BE2C (cell line): Measurements from ENCODE around the gene FNTB. TPM values are rescaled to one million over a fixed set of nuclear protein-coding genes. Genes with fewer than 3 reads are reported as not detected.

Experiments used
- DNase-seq: peaks from one replicate; pipeline ENCODE4 v3.0.0-alpha.2; 2020
- H3K27me3 ChIP-seq: fragments of 250-450 bp; sonication (Bioruptor Pico); 2 replicates; pipeline ENCODE4 v1.5.1; 2020; ENCODE audit warnings: mild to moderate bottlenecking
- H3K36me3 ChIP-seq: fragments of 250-450 bp; sonication (Bioruptor Pico); 2 replicates; pipeline ENCODE4 v1.5.1; 2020; ENCODE audit warnings: mild to moderate bottlenecking
- H3K4me1 ChIP-seq: fragments of 250-450 bp; sonication (Bioruptor Pico); 2 replicates; pipeline ENCODE4 v1.5.1; 2020
- H3K4me3 ChIP-seq: 2 replicates; pipeline ENCODE4 v1.5.1; 2011; ENCODE audit warnings: low read depth, low read length
- H3K9me3 ChIP-seq: fragments of 250-450 bp; sonication (Bioruptor Pico); 2 replicates; pipeline ENCODE4 v1.5.1; 2020
- CTCF ChIP-seq: IDR thresholded peaks from 2 replicates; pipeline ENCODE4 v1.5.1; 2012; ENCODE audit warnings: mild to moderate bottlenecking, low read depth, low read length
- polyA plus RNA-seq: library from polyadenylated mRNA; unstranded; fragments of >200 nt; gene quantifications from one replicate; pipeline ENCODE4 v1.2.1, GENCODE V29; 2012; ENCODE audit warnings: low read depth, missing spikeins; ENCODE audit not compliant: insufficient read length, insufficient read depth

Gene FNTB
- polyA plus RNA-seq, result 13.9 TPM

GRCh38 chr14:64986648-64987437, at the start of gene FNTB:
FNTB (plus strand) TSS chr14:64986895; CDS start chr14:64986954, 59 bp downstream.
- Histone ChIP-seq H3K4me3 (peak within 1 kb of the TSS; percentile 91), H3K36me3 (no peaks in the 10 kb centered on the region), H3K9me3 (no peaks in the 10 kb centered on the region), H3K4me1 (no peaks in the 10 kb centered on the region), H3K27me3 (no peaks in the 10 kb centered on the region)
- peak; percentile 96 for DNase-seq
- TF ChIP-seq CTCF, result peak; percentile 87

GRCh38 chr14:64937171-64937820, 49.4 kb upstream of the FNTB start:
- no peak overlapping the region for H3K4me3 ChIP-seq
- DNase-seq, result no peak
- peaks cover 11% of the 10 kb centered on the region for H3K36me3 ChIP-seq
- H3K4me1 ChIP-seq, result no peaks in the 10 kb centered on the region
- TF ChIP-seq CTCF, result no peak
- no peaks in the 10 kb centered on the region for H3K27me3 ChIP-seq
- no peaks in the 10 kb centered on the region for H3K9me3 ChIP-seq

GRCh38 chr14:64937821-64938193, 48.9 kb upstream of the FNTB start:
- Histone ChIP-seq H3K27me3 (no peaks in the 10 kb centered on the region), H3K4me3 (no peak overlapping the region), H3K36me3 (peaks cover 9% of the 10 kb centered on the region), H3K9me3 (no peaks in the 10 kb centered on the region), H3K4me1 (no peaks in the 10 kb centered on the region)
- no peak for DNase-seq
- peak; percentile 41 for TF ChIP-seq CTCF

- no peak for TF ChIP-seq CTCF
- Histone ChIP-seq H3K36me3 (peaks cover 3% of the 10 kb centered on the region), H3K4me1 (no peaks in the 10 kb centered on the region), H3K9me3 (no peaks in the 10 kb centered on the region), H3K27me3 (no peaks in the 10 kb centered on the region), H3K4me3 (no peak overlapping the region)
- DNase-seq, result no peak
These were observed 47.5 kb upstream of the FNTB start for GRCh38 chr14:64938972-64939816.

GRCh38 chr14:64939817-64940190, 46.9 kb upstream of the FNTB start:
- H3K9me3 ChIP-seq, result no peaks in the 10 kb centered on the region
- no peak overlapping the region for H3K4me3 ChIP-seq
- DNase-seq, result no peak
- no peaks in the 10 kb centered on the region for H3K4me1 ChIP-seq
- H3K27me3 ChIP-seq, result no peaks in the 10 kb centered on the region
- TF ChIP-seq CTCF, result no peak
- peaks cover 3% of the 10 kb centered on the region for H3K36me3 ChIP-seq
